Lung (tissue), 12 donors: Measurements from ENCODE around the gene CDH7. TPM values are rescaled to one million over a fixed set of nuclear protein-coding genes. Genes with fewer than 3 reads are reported as not detected.

Experiments
- ATAC-seq: fragments of 200-7000 bp; cut with Tn5 transposase; one replicate; pipeline ENCODE4 v1.9.1; 2020; ENCODE audit warnings: moderate number of reproducible peaks; ENCODE audit not compliant: insufficient read depth, low FRiP score
- DNase-seq, 3 donors: peaks; one replicate each; pipeline ENCODE4 v3.0.0-alpha.2; 2013 to 2017
- H3K27ac ChIP-seq, 2 donors: one replicate each; pipeline ENCODE4 v1.5.1; 2013; ENCODE audit warnings: mild to moderate bottlenecking in 2 of 2, moderate library complexity in 2 of 2, control low read depth in 1 of 2, inconsistent platforms in 1 of 2, low read depth in 1 of 2, low read length in 1 of 2
- H3K27me3 ChIP-seq, 3 donors: one replicate each; pipeline ENCODE4 v1.5.1; 2013; ENCODE audit warnings: low read length in 2 of 3; ENCODE audit not compliant: control insufficient read depth in 3 of 3, insufficient read depth in 3 of 3
- H3K36me3 ChIP-seq, 4 donors: one replicate each; pipeline ENCODE4 v1.5.1; 2013; ENCODE audit warnings: low read length in 4 of 4, mild to moderate bottlenecking in 1 of 4, moderate library complexity in 1 of 4; ENCODE audit not compliant: control insufficient read depth in 4 of 4, insufficient read depth in 4 of 4
- H3K4me1 ChIP-seq, 5 donors: one replicate each; pipeline ENCODE4 v1.5.1; 2013; ENCODE audit warnings: low read length in 5 of 5, mild to moderate bottlenecking in 2 of 5, moderate library complexity in 1 of 5; ENCODE audit not compliant: control insufficient read depth in 5 of 5, insufficient read depth in 5 of 5
- H3K4me3 ChIP-seq: one replicate; pipeline ENCODE4 v1.5.1; 2013; ENCODE audit warnings: mild to moderate bottlenecking, control low read depth, moderate library complexity
- H3K9ac ChIP-seq, 2 donors: one replicate each; pipeline ENCODE4 v1.5.1; 2013; ENCODE audit warnings: low read length in 2 of 2, control low read depth in 1 of 2; ENCODE audit not compliant: insufficient read depth in 1 of 2
- H3K9me3 ChIP-seq, 4 donors: one replicate each; pipeline ENCODE4 v1.5.1; 2013; ENCODE audit warnings: low read length in 3 of 4, mild to moderate bottlenecking in 1 of 4, moderate library complexity in 1 of 4; ENCODE audit not compliant: control insufficient read depth in 4 of 4, insufficient read depth in 3 of 4
- CTCF ChIP-seq: IDR thresholded peaks from 2 replicates; pipeline ENCODE4 v1.5.1; 2012; ENCODE audit warnings: mild to moderate bottlenecking; ENCODE audit errors: control extremely low read depth, extremely low read depth
- WGBS, 2 donors: extraction: QIAGEN DNeasy Blood & Tissue Kit; methylation state at CpG; one replicate each; pipeline ENCODE4 v1.1.7; 2013; 5-methylcytosine and 5-hydroxymethylcytosine counted together
- polyA plus RNA-seq, 2 donors: library from polyadenylated mRNA; stranded (reverse); fragments of 200-250 nt; gene quantifications; one replicate each; pipeline ENCODE4 v1.2.1, GENCODE V29; 2013
- total RNA-seq, 2 donors: library from RNA; depleted of rRNA in 1 of 2; stranded (reverse); fragments of >200 nt in 1 of 2; gene quantifications; one replicate each; pipeline ENCODE4 v1.2.1, GENCODE V29; 2014 to 2021
- donor health status: control.
- donor health status: control.
- donor health status: Bipolar disorder and iron deficiency.
- donor health status: healthy.
- donor health status: DM: yes; HTN: yes; CAD: no.

CDH7 gene
- total and polyA plus RNA-seq, 4 donors = 0.07 to 0.40 TPM; not detected in 2

DNA sequence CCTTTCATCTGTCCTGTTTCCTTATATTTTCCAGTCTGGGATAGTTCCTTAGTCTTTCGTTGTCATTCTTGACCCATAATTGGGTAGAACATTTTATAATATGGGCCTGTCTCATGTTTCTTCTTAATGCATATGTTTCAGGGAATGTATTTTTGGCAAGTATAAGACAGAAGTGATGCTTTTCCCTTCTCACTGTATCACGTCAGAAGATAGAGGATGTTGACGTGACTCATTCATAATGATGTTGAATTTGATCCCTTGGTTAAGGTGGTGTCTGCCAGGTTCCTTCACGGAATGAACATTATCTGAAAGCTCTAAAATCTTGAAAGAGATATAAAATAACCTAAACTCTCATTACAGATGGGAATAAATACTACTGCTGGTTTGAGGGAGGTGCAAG lies 18.8 kb downstream of the CDH7 start:
- Histone ChIP-seq H3K4me3 (no peak overlapping the region), H3K36me3 (no peaks in the 10 kb centered on the region), H3K27ac (no peak overlapping the region), H3K9me3 (no peaks in the 10 kb centered on the region), H3K4me1 (no peaks in the 10 kb centered on the region), H3K27me3 (no peaks in the 10 kb centered on the region), H3K9ac (no peak overlapping the region)
- no peak for TF ChIP-seq CTCF
- WGBS, 2 donors = 83 to 87% methylated on average over 4 of the region's 4 CpGs
- ATAC-seq (no peak), DNase-seq (no peak)

GRCh38 chr18:65786474-65786873 lies 35.7 kb downstream of the CDH7 start:
- Histone ChIP-seq H3K27ac (no peak overlapping the region), H3K36me3 (no peaks in the 10 kb centered on the region), H3K4me3 (no peak overlapping the region), H3K4me1 (no peaks in the 10 kb centered on the region), H3K9me3 (no peaks in the 10 kb centered on the region), H3K27me3 (no peaks in the 10 kb centered on the region), H3K9ac (no peak overlapping the region)
- no peak for TF ChIP-seq CTCF
- 53 to 70% methylated on average over 2 of the region's 2 CpGs for WGBS, 2 donors
- ATAC-seq = no peak
- no peak for DNase-seq

DNA sequence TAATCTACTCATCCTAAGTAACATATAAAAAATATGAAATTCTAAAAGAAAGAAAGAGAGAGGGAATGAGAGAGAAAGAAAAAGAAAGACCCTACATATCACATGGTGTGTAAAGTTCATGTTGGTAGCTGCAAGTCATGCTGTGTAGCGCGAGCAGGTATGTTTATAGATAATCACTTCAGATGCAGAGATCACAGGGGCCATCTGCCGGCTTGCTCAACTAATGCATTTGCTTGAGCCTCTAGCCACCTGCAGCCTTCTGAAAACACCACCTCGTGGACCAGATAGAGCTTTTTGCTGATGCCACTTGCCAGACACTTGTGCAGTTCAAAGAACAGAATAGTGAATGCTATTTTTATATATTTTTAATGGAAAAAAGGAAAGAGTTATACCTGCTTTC lies 37.6 kb downstream of the CDH7 start:
- H3K27ac ChIP-seq = no peak overlapping the region
- TF ChIP-seq CTCF = no peak
- no peaks in the 10 kb centered on the region for H3K27me3 ChIP-seq
- H3K36me3 ChIP-seq = no peaks in the 10 kb centered on the region
- no peak for ATAC-seq
- no peaks in the 10 kb centered on the region for H3K4me1 ChIP-seq
- DNase-seq = no peak
- 59 to 62% methylated on average over 4 of the region's 4 CpGs for WGBS, 2 donors
- H3K4me3 ChIP-seq = no peak overlapping the region
- H3K9me3 ChIP-seq = no peaks in the 10 kb centered on the region
- H3K9ac ChIP-seq = no peak overlapping the region

DNA sequence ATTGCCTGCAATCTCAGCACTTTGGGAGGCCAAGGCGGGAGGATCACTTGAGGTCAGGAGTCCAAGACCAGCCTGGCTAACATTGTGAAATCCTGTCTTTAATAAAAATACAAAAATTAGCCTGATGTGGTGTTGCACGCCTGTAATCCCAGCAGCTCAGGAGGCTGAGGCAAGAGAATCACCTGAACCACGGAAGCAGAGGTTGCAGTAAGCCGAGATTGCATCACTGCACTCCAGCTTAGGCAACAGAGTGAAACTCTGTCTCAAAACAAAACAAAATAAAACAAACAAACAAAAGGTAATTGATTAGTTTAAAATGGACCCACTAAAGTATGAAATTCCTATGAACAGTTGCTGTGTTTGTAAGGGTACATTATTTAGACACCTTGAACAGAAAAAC lies 39.8 kb downstream of the CDH7 start:
- DNase-seq = no peak
- 85 to 89% methylated on average over 4 of the region's 4 CpGs for WGBS, 2 donors
- no peaks in the 10 kb centered on the region for H3K27me3 ChIP-seq
- no peaks in the 10 kb centered on the region for H3K4me1 ChIP-seq
- no peak overlapping the region for H3K4me3 ChIP-seq
- TF ChIP-seq CTCF = no peak
- no peak overlapping the region for H3K9ac ChIP-seq
- no peak overlapping the region for H3K27ac ChIP-seq
- no peak for ATAC-seq
- no peaks in the 10 kb centered on the region for H3K36me3 ChIP-seq
- H3K9me3 ChIP-seq = no peaks in the 10 kb centered on the region
